Prostate gland (tissue), 2 donors: ENCODE data around the gene CEP70.

Source experiments
- CTCF ChIP-seq, 4 experiments: fragments of 200-600 bp in 2 of 4; fragments of 450-650 bp in 2 of 4; sonication (generic) in 2 of 4; IDR thresholded peaks; 1 replicate in 3 of 4; 2 replicates in 1 of 4; pipeline ENCODE4 v1.5.1; 2016 to 2019; ENCODE audit warnings: antibody characterized with exemption in 4 of 4, mild to moderate bottlenecking in 2 of 4, moderate library complexity in 2 of 4
- POLR2A ChIP-seq: fragments of 450-650 bp; IDR thresholded peaks from one replicate; pipeline ENCODE4 v1.6.1; 2016; ENCODE audit warnings: antibody characterized with exemption, mild to moderate bottlenecking

- no peak for TF ChIP-seq CTCF (IDR thresholded peaks at IDR 0.05)
- no peak for TF ChIP-seq POLR2A
Observed at GRCh38 chr3:138471481-138471880, 122.6 kb downstream of the CEP70 start.
